Keratinocyte (primary cell): ENCODE results near the gene RAB3GAP2. TPM values are rescaled to one million over a fixed set of nuclear protein-coding genes. Genes with fewer than 3 reads are reported as not detected.

ENCODE experiments used
- DNase-seq: peaks from one replicate; pipeline ENCODE4 v3.0.0-alpha.2; 2011; ENCODE audit warnings: low read depth, missing footprints, low spot score
- FAIRE-seq: peaks from 2 replicates; lab custom pipeline; 2011; peaks lifted over from hg19 to GRCh38; lab: Jason Lieb, UNC
- H2AFZ ChIP-seq: 2 replicates; pipeline ENCODE4 v1.6.0; 2012; ENCODE audit warnings: low read length, control low read depth, inconsistent platforms; ENCODE audit not compliant: control insufficient read depth
- H3K27ac ChIP-seq: 2 replicates; pipeline ENCODE4 v1.5.1; 2011; ENCODE audit warnings: low read length; ENCODE audit not compliant: control insufficient read depth, insufficient read depth
- H3K27me3 ChIP-seq: 3 replicates; pipeline ENCODE4 v1.6.0; 2011; ENCODE audit warnings: low read length; ENCODE audit not compliant: control insufficient read depth, insufficient read depth; ENCODE audit errors: extremely low read depth
- H3K36me3 ChIP-seq, 2 experiments: 2 replicates in 1 of 2; 3 replicates in 1 of 2; pipeline ENCODE4 v1.5.1; 2011; ENCODE audit warnings: low read length in 2 of 2, mild to moderate bottlenecking in 1 of 2; ENCODE audit not compliant: control insufficient read depth in 2 of 2, insufficient read depth in 2 of 2; ENCODE audit errors: extremely low read depth in 1 of 2
- H3K4me1 ChIP-seq: 3 replicates; pipeline ENCODE4 v1.5.1; 2011; ENCODE audit warnings: low read length; ENCODE audit not compliant: control insufficient read depth, insufficient read depth; ENCODE audit errors: extremely low read depth
- H3K4me2 ChIP-seq: 3 replicates; pipeline ENCODE4 v1.6.0; 2011; ENCODE audit warnings: low read depth, low read length; ENCODE audit not compliant: control insufficient read depth, insufficient read depth; ENCODE audit errors: extremely low read depth
- H3K4me3 ChIP-seq, 3 experiments: fragments of 200-600 bp in 1 of 3; sonication (generic) in 1 of 3; 2 replicates in 2 of 3; 3 replicates in 1 of 3; pipeline ENCODE4 v1.5.1; 2011 to 2016; ENCODE audit warnings: low read length in 3 of 3, mild to moderate bottlenecking in 3 of 3, control low read depth in 2 of 3, inconsistent platforms in 1 of 3, low read depth in 1 of 3, mixed read lengths in 1 of 3, mixed run types in 1 of 3, moderate library complexity in 1 of 3; ENCODE audit not compliant: control insufficient read depth in 2 of 3, insufficient read depth in 2 of 3; ENCODE audit errors: extremely low read depth in 1 of 3
- H3K79me2 ChIP-seq: 2 replicates; pipeline ENCODE4 v1.6.0; 2012; ENCODE audit warnings: low read length; ENCODE audit not compliant: control insufficient read depth, insufficient read depth
- H3K9ac ChIP-seq: 3 replicates; pipeline ENCODE4 v1.6.0; 2011; ENCODE audit warnings: low read length; ENCODE audit not compliant: control insufficient read depth, insufficient read depth; ENCODE audit errors: extremely low read depth
- H3K9me1 ChIP-seq: 3 replicates; pipeline ENCODE4 v1.6.0; 2011; ENCODE audit warnings: low read length; ENCODE audit not compliant: control insufficient read depth, insufficient read depth; ENCODE audit errors: extremely low read depth
- H3K9me3 ChIP-seq: 2 replicates; pipeline ENCODE4 v1.5.1; 2012; ENCODE audit warnings: low read depth, low read length; ENCODE audit not compliant: control insufficient read depth
- H4K20me1 ChIP-seq: 3 replicates; pipeline ENCODE4 v1.6.0; 2011; ENCODE audit warnings: low read length; ENCODE audit not compliant: control insufficient read depth, insufficient read depth; ENCODE audit errors: extremely low read depth
- EZH2 ChIP-seq: IDR thresholded peaks from one replicate; pipeline ENCODE4 v1.6.1; 2012; ENCODE audit warnings: inconsistent platforms, mild to moderate bottlenecking, low read length, moderate library complexity
- dilution Hi-C: fragments of 300-500 bp; cut with MboI; formaldehyde crosslinking; loops from one replicate; pipeline ENCODE4 v1.7.0; 2020; ENCODE audit warnings: low sequenced_read_pairs; ENCODE audit not compliant: extremely low pct_ligation_motif_present
- polyA minus RNA-seq, 3 experiments: library from RNA; depleted of rRNA, polyadenylated mRNA; stranded (reverse); fragments of >200 nt; gene quantifications; 1 replicate in 1 of 3; 2 replicates in 1 of 3; 3 replicates in 1 of 3; pipeline ENCODE4 v1.2.3, GENCODE V29; 2011
- polyA plus RNA-seq, 5 experiments: library from polyadenylated mRNA; depleted of rRNA in 3 of 5; stranded (reverse) in 3 of 5; stranded (forward) in 1 of 5; unstranded in 1 of 5; fragments of >200 nt; gene quantifications; 1 replicate in 1 of 5; 2 replicates in 3 of 5; 3 replicates in 1 of 5; pipeline versions ENCODE4 v1.2.1 to v1.2.3, GENCODE V29; 2011 to 2012; ENCODE audit warnings: missing spikeins in 2 of 5, low read depth in 1 of 5, low replicate concordance in 1 of 5
- TF ChIP-seq, protein P1 (sequence below), 3 experiments: IDR thresholded peaks in 1 of 3; conservative IDR thresholded peaks in 1 of 3; optimal IDR thresholded peaks in 1 of 3; 2 replicates in 2 of 3; 3 replicates in 1 of 3; pipeline versions ENCODE3 to v1.5.1; 2011; ENCODE audit warnings: low read length in 3 of 3, mild to moderate bottlenecking in 3 of 3, moderate library complexity in 2 of 3, control low read depth in 1 of 3, inconsistent platforms in 1 of 3; ENCODE audit not compliant: insufficient read depth in 2 of 3; ENCODE audit errors: extremely low read depth in 1 of 3

RAB3GAP2 gene, protein sequence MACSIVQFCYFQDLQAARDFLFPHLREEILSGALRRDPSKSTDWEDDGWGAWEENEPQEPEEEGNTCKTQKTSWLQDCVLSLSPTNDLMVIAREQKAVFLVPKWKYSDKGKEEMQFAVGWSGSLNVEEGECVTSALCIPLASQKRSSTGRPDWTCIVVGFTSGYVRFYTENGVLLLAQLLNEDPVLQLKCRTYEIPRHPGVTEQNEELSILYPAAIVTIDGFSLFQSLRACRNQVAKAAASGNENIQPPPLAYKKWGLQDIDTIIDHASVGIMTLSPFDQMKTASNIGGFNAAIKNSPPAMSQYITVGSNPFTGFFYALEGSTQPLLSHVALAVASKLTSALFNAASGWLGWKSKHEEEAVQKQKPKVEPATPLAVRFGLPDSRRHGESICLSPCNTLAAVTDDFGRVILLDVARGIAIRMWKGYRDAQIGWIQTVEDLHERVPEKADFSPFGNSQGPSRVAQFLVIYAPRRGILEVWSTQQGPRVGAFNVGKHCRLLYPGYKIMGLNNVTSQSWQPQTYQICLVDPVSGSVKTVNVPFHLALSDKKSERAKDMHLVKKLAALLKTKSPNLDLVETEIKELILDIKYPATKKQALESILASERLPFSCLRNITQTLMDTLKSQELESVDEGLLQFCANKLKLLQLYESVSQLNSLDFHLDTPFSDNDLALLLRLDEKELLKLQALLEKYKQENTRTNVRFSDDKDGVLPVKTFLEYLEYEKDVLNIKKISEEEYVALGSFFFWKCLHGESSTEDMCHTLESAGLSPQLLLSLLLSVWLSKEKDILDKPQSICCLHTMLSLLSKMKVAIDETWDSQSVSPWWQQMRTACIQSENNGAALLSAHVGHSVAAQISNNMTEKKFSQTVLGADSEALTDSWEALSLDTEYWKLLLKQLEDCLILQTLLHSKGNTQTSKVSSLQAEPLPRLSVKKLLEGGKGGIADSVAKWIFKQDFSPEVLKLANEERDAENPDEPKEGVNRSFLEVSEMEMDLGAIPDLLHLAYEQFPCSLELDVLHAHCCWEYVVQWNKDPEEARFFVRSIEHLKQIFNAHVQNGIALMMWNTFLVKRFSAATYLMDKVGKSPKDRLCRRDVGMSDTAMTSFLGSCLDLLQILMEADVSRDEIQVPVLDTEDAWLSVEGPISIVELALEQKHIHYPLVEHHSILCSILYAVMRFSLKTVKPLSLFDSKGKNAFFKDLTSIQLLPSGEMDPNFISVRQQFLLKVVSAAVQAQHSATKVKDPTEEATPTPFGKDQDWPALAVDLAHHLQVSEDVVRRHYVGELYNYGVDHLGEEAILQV (N-terminal part only)
- 23.3 to 44.4 TPM (median 43.8 TPM) in 3 replicates for polyA plus RNA-seq
- polyA plus RNA-seq (2011; ENCODE audit: low read depth): 10.7 TPM
- polyA plus RNA-seq (2011; cell fraction: cytosol; rRNA removed): 11.8 and 28.3 TPM in 2 replicates
- 56.6 and 64.5 TPM in 2 replicates for polyA plus RNA-seq (2011; cell fraction: nucleus; rRNA removed)
- 12.9 and 25.0 TPM in 2 replicates for polyA plus RNA-seq (2012; ENCODE audit: low replicate concordance)
- polyA minus RNA-seq: 35.6 to 159 TPM (median 115 TPM) in 3 replicates
- 22.8 TPM for polyA minus RNA-seq (2011; cell fraction: cytosol; rRNA and poly(A)+ RNA removed)
- 37.8 and 125 TPM in 2 replicates for polyA minus RNA-seq (2011; cell fraction: nucleus; rRNA and poly(A)+ RNA removed)

DNA sequence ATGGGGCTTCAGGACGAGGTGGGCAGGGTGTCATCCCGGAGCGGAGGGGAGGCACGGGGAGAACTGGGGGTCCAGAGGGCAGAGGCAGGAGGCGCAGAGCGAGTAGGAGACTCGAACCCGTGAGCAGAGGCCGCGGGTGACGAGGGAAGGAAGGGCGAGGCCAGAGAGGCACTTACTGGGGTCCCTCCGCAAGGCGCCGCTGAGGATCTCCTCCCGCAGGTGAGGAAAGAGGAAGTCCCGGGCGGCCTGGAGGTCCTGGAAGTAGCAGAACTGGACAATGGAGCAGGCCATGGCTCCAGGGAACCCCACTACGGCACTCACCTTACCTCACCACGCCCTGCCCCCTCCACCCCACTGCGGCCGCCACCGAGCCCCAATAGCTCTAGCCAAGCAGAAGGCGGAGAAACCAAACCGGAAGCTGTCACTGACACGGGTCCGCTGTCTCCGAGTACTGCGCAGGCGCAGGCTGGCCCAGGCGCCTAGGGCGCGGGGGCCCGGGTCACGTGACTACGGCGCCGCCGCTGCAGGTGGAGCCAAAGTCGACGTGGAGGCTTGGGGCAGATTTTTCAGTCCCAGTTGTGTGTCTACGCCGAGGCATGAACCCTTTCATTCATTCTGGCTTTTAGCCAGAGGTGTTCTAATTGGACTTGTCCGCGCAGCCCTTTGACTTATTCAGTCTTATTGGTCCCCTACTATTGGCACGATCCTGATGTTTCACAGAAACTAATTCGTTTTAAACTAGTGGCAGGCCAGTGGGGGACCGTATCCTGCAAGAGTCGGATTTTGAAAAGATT, at the start of gene RAB3GAP2:
Gene RAB3GAP2, minus strand, starts transcription at position 407 of the 794 bp plus-strand sequence. Its CDS starts 116 bp downstream, at position 291.
- H3K79me2 ChIP-seq: peaks cover 45% of the 10 kb centered on the region
- dilution Hi-C loops: no loop called here
- no peaks in the 10 kb centered on the region for H3K9me3 ChIP-seq
- H3K27ac ChIP-seq: peak within 1 kb of the TSS; percentile 82
- no peaks in the 10 kb centered on the region for H3K9me1 ChIP-seq
- H3K36me3 ChIP-seq: peaks cover 5 to 7% of the 10 kb centered on the region in 2 experiments
- FAIRE-seq (peak; percentile 51), DNase-seq (peak; percentile 69)
- H3K27me3 ChIP-seq: no peaks in the 10 kb centered on the region
- H3K4me2 ChIP-seq: peak within 1 kb of the TSS; percentile 85
- H2AFZ ChIP-seq: peak within 1 kb of the TSS; percentile 82
- peak within 1 kb of the TSS; percentile 91 for H3K9ac ChIP-seq
- H3K4me3 ChIP-seq: peak within 1 kb of the TSS; percentile 84 to 96 (median 91)
- peaks cover 19% of the 10 kb centered on the region for H3K4me1 ChIP-seq
- TF ChIP-seq EZH2: no peak
- TF ChIP-seq, protein P1, sequence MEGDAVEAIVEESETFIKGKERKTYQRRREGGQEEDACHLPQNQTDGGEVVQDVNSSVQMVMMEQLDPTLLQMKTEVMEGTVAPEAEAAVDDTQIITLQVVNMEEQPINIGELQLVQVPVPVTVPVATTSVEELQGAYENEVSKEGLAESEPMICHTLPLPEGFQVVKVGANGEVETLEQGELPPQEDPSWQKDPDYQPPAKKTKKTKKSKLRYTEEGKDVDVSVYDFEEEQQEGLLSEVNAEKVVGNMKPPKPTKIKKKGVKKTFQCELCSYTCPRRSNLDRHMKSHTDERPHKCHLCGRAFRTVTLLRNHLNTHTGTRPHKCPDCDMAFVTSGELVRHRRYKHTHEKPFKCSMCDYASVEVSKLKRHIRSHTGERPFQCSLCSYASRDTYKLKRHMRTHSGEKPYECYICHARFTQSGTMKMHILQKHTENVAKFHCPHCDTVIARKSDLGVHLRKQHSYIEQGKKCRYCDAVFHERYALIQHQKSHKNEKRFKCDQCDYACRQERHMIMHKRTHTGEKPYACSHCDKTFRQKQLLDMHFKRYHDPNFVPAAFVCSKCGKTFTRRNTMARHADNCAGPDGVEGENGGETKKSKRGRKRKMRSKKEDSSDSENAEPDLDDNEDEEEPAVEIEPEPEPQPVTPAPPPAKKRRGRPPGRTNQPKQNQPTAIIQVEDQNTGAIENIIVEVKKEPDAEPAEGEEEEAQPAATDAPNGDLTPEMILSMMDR (optimal IDR thresholded peaks at IDR 0.05 in 1 of 3, IDR thresholded peaks at IDR 0.05 in 1 of 3, conservative IDR thresholded peaks at IDR 0.05 in 1 of 3; ENCODE audit: extremely low read depth in 1 of 3, insufficient read depth in 2 of 3, low read length in 3 of 3): no peak
- H4K20me1 ChIP-seq: no peaks in the 10 kb centered on the region
